ENCODE data around the gene SCD.

DNA sequence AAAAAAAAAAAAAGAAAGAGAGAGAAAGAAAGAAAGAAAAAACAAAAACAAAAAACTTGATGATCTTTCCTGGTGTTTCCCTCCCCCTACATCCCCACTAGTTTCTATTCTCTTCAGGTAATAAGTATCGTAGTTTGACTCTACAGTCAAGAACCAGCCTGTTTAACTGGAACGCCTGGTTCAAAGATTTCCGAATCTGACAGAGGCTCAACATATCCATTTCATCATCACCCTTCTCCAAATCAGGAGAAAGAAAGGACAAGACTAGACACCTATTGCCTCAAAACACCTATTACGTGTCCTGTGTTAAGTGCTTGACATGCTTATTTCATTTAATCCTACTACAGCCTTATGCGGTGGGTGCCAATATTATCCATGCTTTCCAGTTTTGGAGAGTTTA lies 40.2 kb upstream of the SCD start:
- TF ChIP-seq TAF1 (IDR thresholded peaks at IDR 0.05; ENCODE audit: borderline replicate concordance, insufficient read depth, low read length) (no peak), POLR2AphosphoS5 (IDR thresholded peaks at IDR 0.05; ENCODE audit: low read depth, low read length) (no peak), SIN3A (IDR thresholded peaks at IDR 0.05; ENCODE audit: borderline replicate concordance, insufficient read depth, low read length) (no peak), REST (IDR thresholded peaks at IDR 0.05; ENCODE audit: insufficient read depth in 1 of 2, low read depth in 2 of 2, low read length in 2 of 2) (no peak), FOXP2 (optimal IDR thresholded peaks at IDR 0.05; ENCODE audit: borderline replicate concordance, extremely low read depth, extremely low read length, insufficient read depth) (no peak)
